HepG2 (cell line): ENCODE results near the gene NUDT17. TPM values are rescaled to one million over a fixed set of nuclear protein-coding genes. Genes with fewer than 3 reads are reported as not detected.

Experiments
- AKNA ChIP-seq: sonication (generic); formaldehyde crosslinking; IDR thresholded peaks from 2 replicates; pipeline ENCODE4 v1.4.0; 2020; ENCODE audit warnings: missing genetic modification reagents, borderline replicate concordance
- ATAD3A ChIP-seq: sonication (generic); formaldehyde crosslinking; IDR thresholded peaks from 2 replicates; pipeline ENCODE4 v1.4.0; 2020; ENCODE audit warnings: missing genetic modification reagents
- ATM ChIP-seq: fragments of 450-650 bp; IDR thresholded peaks from 2 replicates; pipeline ENCODE4 v1.7.1; 2017; ENCODE audit warnings: mild to moderate bottlenecking, borderline replicate concordance
- BCL3 ChIP-seq: sonication (generic); formaldehyde crosslinking; IDR thresholded peaks from 2 replicates; pipeline ENCODE4 v1.5.1; 2020; ENCODE audit warnings: mild to moderate bottlenecking, missing genetic modification reagents, moderate library complexity
- CERS6 ChIP-seq: sonication (generic); formaldehyde crosslinking; IDR thresholded peaks from 2 replicates; pipeline ENCODE4 v1.5.0; 2020; ENCODE audit warnings: missing genetic modification reagents
- DMAP1 ChIP-seq: IDR thresholded peaks from 2 replicates; pipeline ENCODE4 v1.6.1; 2016
- FOXC1 ChIP-seq: sonication (generic); formaldehyde crosslinking; IDR thresholded peaks from 2 replicates; pipeline ENCODE4 v1.8.0; 2022; ENCODE audit warnings: mild to moderate bottlenecking, missing genetic modification reagents, borderline replicate concordance
- HMG20B ChIP-seq: conservative IDR thresholded peaks from 2 replicates; pipeline ENCODE4 v1.6.1; 2016; ENCODE audit warnings: missing genetic modification reagents, missing compliant biosample characterization
- HOXA5 ChIP-seq: sonication (generic); formaldehyde crosslinking; IDR thresholded peaks from 2 replicates; pipeline ENCODE4 v1.4.0; 2020; ENCODE audit warnings: missing genetic modification reagents
- MXI1 ChIP-seq: IDR thresholded peaks from 3 replicates; pipeline ENCODE4 v1.6.1; 2012; ENCODE audit warnings: low read depth, low read length, inconsistent platforms, borderline replicate concordance
- MYNN ChIP-seq: sonication (generic); formaldehyde crosslinking; IDR thresholded peaks from 2 replicates; pipeline ENCODE4 v1.4.0; 2020; ENCODE audit warnings: mild to moderate bottlenecking, low read depth, missing genetic modification reagents
- PHF5A ChIP-seq: IDR thresholded peaks from one replicate; pipeline ENCODE4 v1.6.1; 2018; ENCODE audit warnings: low read depth, missing genetic modification reagents; ENCODE audit not compliant: unreplicated experiment
- POGZ ChIP-seq: sonication (generic); formaldehyde crosslinking; IDR thresholded peaks from 2 replicates; pipeline ENCODE4 v1.4.0; 2020; ENCODE audit warnings: mild to moderate bottlenecking, missing genetic modification reagents
- POLR2A ChIP-seq, 2 experiments: IDR thresholded peaks; 2 replicates each; pipeline ENCODE4 v1.6.1; 2011; ENCODE audit warnings: low read depth in 2 of 2, low read length in 2 of 2, mild to moderate bottlenecking in 1 of 2, moderate library complexity in 1 of 2; ENCODE audit not compliant: insufficient read depth in 1 of 2
- RARG ChIP-seq: sonication (generic); formaldehyde crosslinking; IDR thresholded peaks from 2 replicates; pipeline ENCODE4 v1.4.0; 2020; ENCODE audit warnings: low read depth, mild to moderate bottlenecking, missing genetic modification reagents
- RXRA ChIP-seq: sonication (generic); formaldehyde crosslinking; IDR thresholded peaks from 2 replicates; pipeline ENCODE4 v1.5.1; 2020; ENCODE audit warnings: missing genetic modification reagents
- SP5 ChIP-seq: IDR thresholded peaks from 2 replicates; pipeline ENCODE4 v1.6.1; 2016; ENCODE audit warnings: low read depth, borderline replicate concordance
- ZNF260 ChIP-seq: sonication (generic); formaldehyde crosslinking; IDR thresholded peaks from 2 replicates; pipeline ENCODE4 v1.4.0; 2020; ENCODE audit warnings: missing genetic modification reagents, low read depth, mild to moderate bottlenecking, borderline replicate concordance
- ZNF335 ChIP-seq: sonication (generic); formaldehyde crosslinking; IDR thresholded peaks from 2 replicates; pipeline ENCODE4 v1.4.0; 2020; ENCODE audit warnings: missing genetic modification reagents
- ZNF382 ChIP-seq: sonication (generic); formaldehyde crosslinking; IDR thresholded peaks from 2 replicates; pipeline ENCODE4 v1.5.0; 2020; ENCODE audit warnings: missing genetic modification reagents, mild to moderate bottlenecking, borderline replicate concordance
- ZNF557 ChIP-seq: sonication (generic); formaldehyde crosslinking; IDR thresholded peaks from 2 replicates; pipeline ENCODE4 v1.4.0; 2020; ENCODE audit warnings: missing genetic modification reagents
- ZNF577 ChIP-seq: sonication (generic); formaldehyde crosslinking; IDR thresholded peaks from 2 replicates; pipeline ENCODE4 v1.4.0; 2020; ENCODE audit warnings: mild to moderate bottlenecking, low read depth, missing genetic modification reagents, borderline replicate concordance
- ZNF678 ChIP-seq: sonication (generic); formaldehyde crosslinking; IDR thresholded peaks from 2 replicates; pipeline ENCODE4 v1.4.0; 2020; ENCODE audit warnings: mild to moderate bottlenecking, missing genetic modification reagents
- ZNF784 ChIP-seq: sonication (generic); formaldehyde crosslinking; IDR thresholded peaks from 2 replicates; pipeline ENCODE4 v1.5.1; 2020; ENCODE audit warnings: missing genetic modification reagents, mild to moderate bottlenecking, borderline replicate concordance
- ZNF816 ChIP-seq: sonication (generic); formaldehyde crosslinking; IDR thresholded peaks from 2 replicates; pipeline ENCODE4 v1.8.0; 2022; ENCODE audit warnings: missing genetic modification reagents, mild to moderate bottlenecking, borderline replicate concordance
- polyA plus RNA-seq, 8 experiments: library from polyadenylated mRNA; depleted of rRNA in 3 of 8; stranded (reverse) in 7 of 8; unstranded in 1 of 8; fragments of >200 nt; fragmentation: Illumina TruSeq in 4 of 8; extraction: Trizol in 4 of 8; gene quantifications; 2 replicates each; pipeline versions ENCODE4 v1.2.1 to v1.2.3, GENCODE V29; 2011 to 2016; ENCODE audit warnings: low read depth in 4 of 8, missing spikeins in 1 of 8, mixed read lengths in 1 of 8; ENCODE audit not compliant: insufficient read depth in 1 of 8
- total RNA-seq, 5 experiments: library from RNA; depleted of rRNA; stranded (reverse); fragments of >200 nt; fragmentation: Illumina TruSeq; extraction: Trizol; gene quantifications; 2 replicates each; pipeline ENCODE4 v1.2.3, GENCODE V29; 2016; ENCODE audit warnings: low read depth in 1 of 5

The NUDT17 gene
- total and polyA plus RNA-seq, 2 of the 13 experiments (the other 11 are each of a cell fraction or from before 2014, with no cell fraction given): 2.6 to 5.8 TPM

GRCh38 chr1:145859491-145860023 is 14.1 kb downstream of the NUDT17 start (continued):
- TF ChIP-seq ZNF816 (CRISPR knock-in tag) (no peak), ZNF678 (CRISPR knock-in tag) (no peak), RXRA (CRISPR knock-in tag) (no peak), BCL3 (0 out of 2 replicates have a peak, but pooled peaks have one; percentile 11), ZNF382 (CRISPR knock-in tag) (no peak), DMAP1 (CRISPR knock-in tag) (no peak), PHF5A (CRISPR knock-in tag) (no peak), HMG20B (no peak), HOXA5 (CRISPR knock-in tag) (no peak), AKNA (CRISPR knock-in tag) (no peak), ATM (no peak), RARG (CRISPR knock-in tag) (no peak), FOXC1 (CRISPR knock-in tag) (no peak), ZNF784 (no peak), SP5 (CRISPR knock-in tag) (no peak; the same call in 1 of the 2 replicates), MXI1 (peak; percentile 56; the same call in 1 of the 3 replicates), ZNF260 (CRISPR knock-in tag) (no peak), POLR2A (IDR thresholded peaks at IDR 0.05; ENCODE audit: insufficient read depth in 1 of 2, low read depth in 2 of 2, low read length in 2 of 2) (peak in 1 of 2 experiments; percentile 72; a peak in 3 of 4 replicates), ZNF577 (no peak), CERS6 (CRISPR knock-in tag) (no peak), ZNF557 (no peak), ATAD3A (CRISPR knock-in tag) (no peak), MYNN (CRISPR knock-in tag) (no peak), ZNF335 (no peak), POGZ (CRISPR knock-in tag) (no peak)
